NK-92 treated with Interleukin-12 subunit alpha and Interleukin-12 subunit beta, amount 100 ng/mL, for 24 hours (cell line): ENCODE data around the gene BRSK2.

Experiments used
- DNase-seq: peaks from one replicate; lab custom pipeline; 2025; lab: John Stamatoyannopoulos, UW

Gene BRSK2

GRCh38 chr11:1397146-1397861 lies 7.6 kb downstream of the BRSK2 start:
- no peak for DNase-seq

GRCh38 chr11:1397862-1398527 lies 8.3 kb downstream of the BRSK2 start:
- DNase-seq: no peak

- DNase-seq: no peak
These were observed 8.9 kb downstream of the BRSK2 start for GRCh38 chr11:1398528-1399235.

GRCh38 chr11:1399386-1400316 lies 9.9 kb downstream of the BRSK2 start:
- no peak for DNase-seq

GRCh38 chr11:1400317-1401170 lies 10.8 kb downstream of the BRSK2 start:
- no peak for DNase-seq

- no peak for DNase-seq
These were observed 11.4 kb downstream of the BRSK2 start for GRCh38 chr11:1401171-1401445.

- no peak for DNase-seq
These were observed 12.0 kb downstream of the BRSK2 start for GRCh38 chr11:1401656-1402221.

- no peak for DNase-seq
These were observed 12.8 kb downstream of the BRSK2 start for GRCh38 chr11:1402355-1403077.

- DNase-seq: no peak
These were observed 13.4 kb downstream of the BRSK2 start for GRCh38 chr11:1403078-1403620.

GRCh38 chr11:1403721-1404460 lies 14.2 kb downstream of the BRSK2 start:
- no peak for DNase-seq

- no peak for DNase-seq
These were observed 14.9 kb downstream of the BRSK2 start for GRCh38 chr11:1404461-1405185.

GRCh38 chr11:1405186-1406020 lies 15.7 kb downstream of the BRSK2 start:
- DNase-seq: no peak

GRCh38 chr11:1406571-1407485 lies 17.1 kb downstream of the BRSK2 start:
- no peak for DNase-seq

GRCh38 chr11:1407668-1408067 lies 17.9 kb downstream of the BRSK2 start:
- DNase-seq: no peak

GRCh38 chr11:1408346-1408745 lies 18.6 kb downstream of the BRSK2 start:
- DNase-seq: no peak

GRCh38 chr11:1409108-1409851 lies 19.5 kb downstream of the BRSK2 start:
- no peak for DNase-seq
